ENCODE data around the gene ACP5.
A peak's percentile ranks its signal among the peaks of the same experiment; 100 is the strongest.

The ACP5 gene

DNA sequence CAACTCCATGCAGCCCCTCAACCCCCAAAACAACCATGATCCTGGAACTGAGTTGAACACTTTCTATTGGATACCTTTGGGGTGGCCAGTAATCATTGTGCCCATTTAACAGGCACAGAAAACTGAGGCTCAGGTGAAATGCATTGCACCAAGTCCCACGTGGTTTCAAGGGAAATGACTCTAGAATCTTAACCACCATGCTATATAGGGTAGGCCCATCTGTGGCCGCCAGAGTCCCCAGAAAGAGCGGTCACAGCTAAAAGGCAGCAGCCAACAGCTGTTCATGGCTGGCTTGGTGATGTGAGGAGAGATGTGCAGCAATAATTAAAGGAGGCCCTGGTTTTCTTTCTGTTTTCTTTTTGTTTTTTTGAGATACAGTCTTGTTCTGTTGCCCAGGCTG is 36.2 kb downstream of the ACP5 start:
- Histone ChIP-seq H3K4me3 (ENCODE audit: low read depth, low read length) (no peak overlapping the region), H3K4me1 (ENCODE audit: control insufficient read depth, insufficient read depth, low read length) (peaks cover 24% of the 10 kb centered on the region), H3K27me3 (ENCODE audit: control insufficient read depth, insufficient read depth, low read length) (no peaks in the 10 kb centered on the region), H3K36me3 (ENCODE audit: control insufficient read depth, insufficient read depth, low read length) (peaks cover 8% of the 10 kb centered on the region; the same call in 1 of the 2 replicates), H3K27ac (ENCODE audit: low read depth, low read length) (no peak overlapping the region), H3K9ac (ENCODE audit: low read length) (no peak overlapping the region), H3K9me3 (ENCODE audit: control insufficient read depth, insufficient read depth, low read depth, low read length) (no peaks in the 10 kb centered on the region)

DNA sequence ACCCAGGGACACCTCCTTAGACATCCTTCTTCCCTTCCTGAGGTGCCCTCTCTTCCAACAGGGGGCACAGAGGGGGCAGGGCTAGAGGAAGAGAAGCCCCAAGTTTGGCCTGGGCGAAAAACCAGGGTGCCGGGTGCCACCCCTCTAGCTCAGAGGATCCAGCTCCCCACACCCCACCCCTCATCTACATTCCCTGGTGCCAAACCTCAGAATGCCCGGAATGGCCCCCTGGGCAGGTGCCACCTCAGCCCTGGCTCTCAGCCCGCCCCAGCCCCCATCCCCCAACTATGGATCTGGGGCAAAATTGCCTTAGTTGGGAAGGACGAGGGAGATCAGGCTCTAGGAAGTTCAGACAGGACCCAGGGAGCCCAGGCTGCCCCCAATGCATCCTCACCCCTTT is 36.8 kb downstream of the ACP5 start:
- H3K27ac ChIP-seq (ENCODE audit: low read depth, low read length), result peak overlapping the region; percentile 81; the same call in 1 of the 2 replicates
- peaks cover 22% of the 10 kb centered on the region for H3K4me1 ChIP-seq (ENCODE audit: control insufficient read depth, insufficient read depth, low read length)
- no peaks in the 10 kb centered on the region for H3K9me3 ChIP-seq (ENCODE audit: control insufficient read depth, insufficient read depth, low read depth, low read length)
- H3K27me3 ChIP-seq (ENCODE audit: control insufficient read depth, insufficient read depth, low read length), result no peaks in the 10 kb centered on the region
- peaks cover 8% of the 10 kb centered on the region; the same call in 1 of the 2 replicates for H3K36me3 ChIP-seq (ENCODE audit: control insufficient read depth, insufficient read depth, low read length)
- H3K4me3 ChIP-seq (ENCODE audit: low read depth, low read length), result no peak overlapping the region
- H3K9ac ChIP-seq (ENCODE audit: low read length), result peak overlapping the region; percentile 76

DNA sequence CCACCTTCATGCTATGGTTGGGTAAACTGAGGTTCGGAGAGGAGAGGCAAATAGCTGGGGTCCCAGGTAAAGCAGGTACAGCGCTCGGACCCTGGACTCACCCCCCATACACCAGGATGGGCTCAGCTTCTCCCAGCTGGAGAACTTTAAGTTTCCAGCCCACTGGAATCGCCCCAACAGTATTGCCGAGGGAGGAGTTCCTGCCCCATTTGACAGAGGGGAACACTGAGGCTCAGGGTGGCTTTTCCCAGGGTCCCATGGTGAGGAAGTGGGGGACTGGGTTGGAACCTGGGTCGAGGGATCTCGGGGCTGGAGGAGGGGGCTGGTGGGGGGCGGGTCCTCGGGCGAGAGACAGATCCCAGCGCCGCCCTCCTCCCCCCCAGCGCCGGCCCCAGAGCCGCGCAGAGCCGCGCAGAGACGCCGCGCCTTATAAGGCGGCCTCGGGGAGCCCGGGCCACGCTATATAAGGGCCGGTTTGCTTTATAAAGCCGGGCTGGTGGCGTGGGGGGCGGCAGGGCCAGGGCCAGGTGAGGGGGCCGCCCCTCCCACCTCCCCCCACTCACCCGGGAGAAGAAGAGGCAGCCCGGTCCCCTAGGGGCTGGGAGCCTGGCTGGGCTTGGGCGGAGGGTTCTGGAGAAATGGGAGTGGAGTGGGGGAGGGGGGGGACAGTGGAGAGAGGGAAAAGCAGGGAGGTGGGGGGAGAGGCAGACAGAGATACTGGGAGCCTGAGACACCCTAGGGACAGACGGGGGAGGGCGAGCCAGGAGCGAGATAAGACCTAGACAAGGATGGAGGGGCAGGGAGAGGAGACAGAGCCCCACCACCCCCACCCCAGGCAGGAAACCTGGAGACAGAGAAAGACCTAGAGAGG is 37.7 kb downstream of the ACP5 start:
- H3K9ac ChIP-seq (ENCODE audit: low read length), result peak overlapping the region; percentile 83
- H3K4me3 ChIP-seq (ENCODE audit: low read depth, low read length), result peak overlapping the region; percentile 58
- H3K36me3 ChIP-seq (ENCODE audit: control insufficient read depth, insufficient read depth, low read length), result peaks cover 8% of the 10 kb centered on the region; the same call in 1 of the 2 replicates
- H3K9me3 ChIP-seq (ENCODE audit: control insufficient read depth, insufficient read depth, low read depth, low read length), result no peaks in the 10 kb centered on the region
- H3K4me1 ChIP-seq (ENCODE audit: control insufficient read depth, insufficient read depth, low read length), result peaks cover 24% of the 10 kb centered on the region
- H3K27ac ChIP-seq (ENCODE audit: low read depth, low read length), result peak overlapping the region; percentile 81; the same call in 1 of the 2 replicates
- H3K27me3 ChIP-seq (ENCODE audit: control insufficient read depth, insufficient read depth, low read length), result no peaks in the 10 kb centered on the region

DNA sequence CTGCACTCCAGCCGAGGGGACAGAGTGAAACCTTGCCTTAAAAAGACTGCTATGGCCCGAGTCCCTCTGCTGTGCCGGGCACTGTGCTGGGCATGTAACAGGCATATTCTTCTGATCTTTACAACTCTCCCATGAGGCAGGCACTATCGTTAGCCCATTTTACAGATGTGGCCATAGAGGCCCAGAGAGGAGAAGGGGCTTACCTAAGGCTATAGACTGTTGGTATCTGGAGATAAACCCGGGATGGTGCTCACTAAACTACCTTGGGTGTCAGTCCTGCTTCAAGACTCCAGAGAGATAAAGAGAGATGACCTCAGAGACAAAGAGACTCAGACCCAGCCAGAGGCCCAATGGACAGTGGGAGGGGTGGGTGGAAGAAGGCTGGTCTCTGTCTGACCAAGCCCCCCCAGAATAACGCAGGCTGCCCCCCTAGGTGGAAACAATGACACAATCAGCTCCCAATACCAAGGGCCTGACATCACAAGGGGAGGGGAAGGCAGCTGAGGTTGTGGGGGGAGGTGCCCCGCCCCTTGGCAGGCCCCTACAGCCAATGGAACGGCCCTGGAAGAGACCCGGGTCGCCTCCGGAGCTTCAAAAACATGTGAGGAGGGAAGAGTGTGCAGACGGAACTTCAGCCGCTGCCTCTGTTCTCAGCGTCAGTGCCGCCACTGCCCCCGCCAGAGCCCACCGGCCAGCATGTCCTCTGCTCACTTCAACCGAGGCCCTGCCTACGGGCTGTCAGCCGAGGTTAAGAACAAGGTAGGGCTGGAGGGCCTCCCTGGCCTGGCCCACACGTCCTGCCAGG is 39.0 kb downstream of the ACP5 start, which contains the start of gene CNN1:
TSS of gene CNN1 (plus strand) at position 620 of the 805 bp plus-strand sequence. CDS start at position 697, 77 bp downstream.
- peak within 1 kb of the TSS; percentile 27; the same call in 1 of the 2 replicates for H3K27ac ChIP-seq (ENCODE audit: low read depth, low read length)
- no peaks in the 10 kb centered on the region for H3K9me3 ChIP-seq (ENCODE audit: control insufficient read depth, insufficient read depth, low read depth, low read length)
- H3K36me3 ChIP-seq (ENCODE audit: control insufficient read depth, insufficient read depth, low read length), result peaks cover 4% of the 10 kb centered on the region; the same call in 1 of the 2 replicates
- H3K9ac ChIP-seq (ENCODE audit: low read length), result peak within 1 kb of the TSS; percentile 83
- H3K4me1 ChIP-seq (ENCODE audit: control insufficient read depth, insufficient read depth, low read length), result peaks cover 24% of the 10 kb centered on the region
- H3K27me3 ChIP-seq (ENCODE audit: control insufficient read depth, insufficient read depth, low read length), result no peaks in the 10 kb centered on the region
- peak within 1 kb of the TSS; percentile 58 for H3K4me3 ChIP-seq (ENCODE audit: low read depth, low read length)

DNA sequence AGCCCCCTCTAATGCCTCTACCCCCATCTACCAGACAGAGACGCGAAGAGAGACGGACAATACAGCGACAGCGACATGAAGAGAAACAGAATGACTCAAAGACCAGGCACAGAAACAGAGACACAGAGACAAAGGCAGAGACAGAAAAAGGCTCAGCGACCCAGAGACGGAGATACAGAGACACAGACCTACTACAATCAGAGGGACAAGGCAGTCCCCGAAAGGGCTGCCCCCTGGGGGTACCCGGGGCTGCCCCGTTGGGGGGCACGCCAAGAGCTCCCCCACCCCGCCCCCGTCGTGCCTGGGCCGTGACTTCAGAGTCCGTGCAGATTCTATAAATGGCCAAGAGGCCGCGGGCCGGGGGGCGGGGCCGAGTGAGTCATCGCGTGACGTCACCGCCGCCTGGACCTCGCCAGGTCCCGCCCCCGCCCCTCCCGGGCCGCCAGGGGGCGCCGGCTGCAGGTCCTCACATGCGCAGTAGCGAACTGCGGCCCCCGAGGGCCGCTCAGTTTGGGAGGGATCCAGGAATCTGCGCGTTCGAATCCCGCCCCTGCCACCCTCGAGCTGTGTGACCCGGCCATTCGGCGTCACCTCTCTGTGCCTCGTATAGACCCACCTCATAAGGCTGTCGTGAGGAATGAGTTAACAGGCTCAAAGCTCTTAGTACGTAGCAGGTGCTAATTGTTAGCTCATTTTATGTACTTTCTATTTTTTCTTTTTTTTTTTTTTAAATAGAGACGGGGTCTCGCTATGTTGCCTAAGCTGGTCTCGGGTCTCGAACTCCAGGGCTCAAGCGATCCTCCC is 41.5 kb downstream of the ACP5 start:
- Histone ChIP-seq H3K4me3 (ENCODE audit: low read depth, low read length) (peak overlapping the region; percentile 56), H3K4me1 (ENCODE audit: control insufficient read depth, insufficient read depth, low read length) (peaks cover 24% of the 10 kb centered on the region), H3K9ac (ENCODE audit: low read length) (peak overlapping the region; percentile 76), H3K27me3 (ENCODE audit: control insufficient read depth, insufficient read depth, low read length) (no peaks in the 10 kb centered on the region), H3K9me3 (ENCODE audit: control insufficient read depth, insufficient read depth, low read depth, low read length) (no peaks in the 10 kb centered on the region), H3K36me3 (ENCODE audit: control insufficient read depth, insufficient read depth, low read length) (no peaks in the 10 kb centered on the region), H3K27ac (ENCODE audit: low read depth, low read length) (peak overlapping the region; percentile 63; the same call in 1 of the 2 replicates)

DNA sequence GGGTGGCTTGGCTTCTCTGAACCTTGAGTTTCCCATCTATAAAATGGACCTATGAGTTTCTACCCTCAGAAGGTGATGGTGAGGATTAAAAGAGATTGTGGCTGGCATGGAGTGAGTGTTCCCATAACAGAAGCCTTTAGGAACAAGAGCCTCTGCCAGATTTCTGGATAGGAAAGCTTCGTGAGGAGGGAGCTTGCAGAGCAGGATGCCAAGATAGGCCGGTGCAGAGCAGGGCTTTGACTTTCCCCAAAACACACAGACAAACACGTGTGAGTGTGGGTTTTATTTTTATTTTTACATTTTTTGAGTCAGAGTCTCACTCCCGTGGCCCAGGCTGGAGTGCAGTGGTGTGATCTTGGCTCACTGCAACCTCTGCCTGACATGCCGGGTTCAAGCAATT is 42.5 kb downstream of the ACP5 start:
- peaks cover 18% of the 10 kb centered on the region for H3K4me1 ChIP-seq (ENCODE audit: control insufficient read depth, insufficient read depth, low read length)
- no peak overlapping the region for H3K4me3 ChIP-seq (ENCODE audit: low read depth, low read length)
- no peaks in the 10 kb centered on the region for H3K36me3 ChIP-seq (ENCODE audit: control insufficient read depth, insufficient read depth, low read length)
- no peaks in the 10 kb centered on the region for H3K9me3 ChIP-seq (ENCODE audit: control insufficient read depth, insufficient read depth, low read depth, low read length)
- H3K27ac ChIP-seq (ENCODE audit: low read depth, low read length), result no peak overlapping the region
- no peak overlapping the region for H3K9ac ChIP-seq (ENCODE audit: low read length)
- no peaks in the 10 kb centered on the region for H3K27me3 ChIP-seq (ENCODE audit: control insufficient read depth, insufficient read depth, low read length)

DNA sequence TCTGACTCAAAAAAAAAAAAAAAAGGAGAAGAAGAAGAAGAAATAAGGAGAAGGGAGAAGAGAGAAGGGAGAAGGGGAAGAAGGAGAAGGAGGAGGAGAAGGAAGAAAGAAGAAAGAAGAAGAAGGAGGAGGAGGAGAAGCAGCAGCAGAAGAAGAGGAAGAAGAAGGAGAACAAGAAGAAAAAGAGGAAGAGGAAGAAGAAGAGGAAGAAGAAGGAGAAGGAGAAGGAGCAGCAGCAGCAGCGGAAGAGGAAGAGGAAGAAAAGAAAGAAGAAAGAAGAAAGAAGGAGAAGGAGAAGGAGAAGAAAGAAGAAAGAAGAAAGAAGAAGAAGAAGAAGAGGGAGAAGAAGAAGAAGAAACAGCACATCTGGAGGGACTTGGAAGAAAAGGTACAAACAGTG is 42.9 kb downstream of the ACP5 start:
- Histone ChIP-seq H3K27me3 (ENCODE audit: control insufficient read depth, insufficient read depth, low read length) (no peaks in the 10 kb centered on the region), H3K9me3 (ENCODE audit: control insufficient read depth, insufficient read depth, low read depth, low read length) (no peaks in the 10 kb centered on the region), H3K9ac (ENCODE audit: low read length) (no peak overlapping the region), H3K4me1 (ENCODE audit: control insufficient read depth, insufficient read depth, low read length) (peaks cover 18% of the 10 kb centered on the region), H3K27ac (ENCODE audit: low read depth, low read length) (no peak overlapping the region), H3K4me3 (ENCODE audit: low read depth, low read length) (no peak overlapping the region), H3K36me3 (ENCODE audit: control insufficient read depth, insufficient read depth, low read length) (no peaks in the 10 kb centered on the region)

DNA sequence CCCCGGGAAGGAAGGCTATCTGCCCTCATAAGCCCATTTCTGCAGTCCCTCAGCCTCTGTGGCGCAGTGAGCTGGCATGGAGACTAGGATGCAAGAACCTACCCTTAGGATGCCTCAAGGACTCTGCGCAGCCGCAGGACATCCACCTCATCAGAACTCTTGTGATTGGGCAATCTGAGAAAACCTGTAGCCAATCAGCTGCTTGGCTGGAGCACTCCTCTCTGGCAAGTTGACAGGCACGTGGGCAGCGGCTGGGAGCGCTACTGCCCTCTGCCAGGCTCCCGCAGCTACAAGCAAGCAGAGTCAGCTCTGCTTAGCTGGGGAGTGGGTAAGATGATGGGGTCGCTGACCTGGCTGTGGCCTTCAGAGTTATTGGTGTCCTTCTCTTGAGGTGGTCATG is 47.0 kb downstream of the ACP5 start:
- Histone ChIP-seq H3K4me1 (ENCODE audit: control insufficient read depth, insufficient read depth, low read length) (peaks cover under 1% of the 10 kb centered on the region), H3K36me3 (ENCODE audit: control insufficient read depth, insufficient read depth, low read length) (no peaks in the 10 kb centered on the region), H3K4me3 (ENCODE audit: low read depth, low read length) (no peak overlapping the region), H3K27me3 (ENCODE audit: control insufficient read depth, insufficient read depth, low read length) (no peaks in the 10 kb centered on the region), H3K27ac (ENCODE audit: low read depth, low read length) (no peak overlapping the region), H3K9me3 (ENCODE audit: control insufficient read depth, insufficient read depth, low read depth, low read length) (no peaks in the 10 kb centered on the region), H3K9ac (ENCODE audit: low read length) (no peak overlapping the region)

DNA sequence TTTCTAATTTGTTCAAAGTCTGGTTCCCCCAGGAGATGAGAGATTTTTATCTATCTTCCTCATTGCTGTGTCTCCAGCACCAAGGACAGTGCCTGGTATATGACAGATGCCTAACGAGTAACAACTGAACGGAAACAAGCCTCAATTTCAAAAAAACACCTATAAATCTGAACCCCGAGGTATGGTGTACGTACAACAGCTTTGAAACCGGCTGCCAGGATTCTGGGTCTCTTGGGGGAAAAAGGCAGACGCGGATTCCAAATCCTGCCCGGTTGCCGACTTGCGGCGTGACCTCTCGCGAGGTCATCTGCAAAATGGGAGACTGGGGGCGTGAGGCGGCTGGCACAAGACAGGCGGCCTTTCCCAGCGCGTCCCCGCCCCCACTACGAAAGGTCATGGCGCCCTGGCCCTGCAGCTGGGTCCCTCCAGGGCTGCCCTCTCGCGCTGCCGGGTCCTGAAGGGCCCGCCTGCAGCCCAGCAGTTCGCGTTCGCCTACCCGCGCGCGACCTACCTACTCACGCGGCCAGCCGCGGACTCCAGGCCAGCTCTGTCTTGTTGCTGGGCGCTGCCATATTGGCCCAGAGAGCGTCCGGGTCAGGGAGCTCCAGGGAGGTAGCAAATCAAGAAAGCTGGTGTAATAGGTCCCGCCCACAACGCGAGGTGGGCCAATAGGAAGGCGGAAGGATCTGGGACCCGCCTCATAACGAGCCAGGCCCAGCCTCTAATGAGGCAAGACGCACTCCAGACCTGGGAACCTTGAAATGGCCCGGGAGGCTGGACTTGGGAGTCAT is 48.7 kb downstream of the ACP5 start, which contains the start of gene ECSIT:
TSS of gene ECSIT (minus strand) at position 584 of the 791 bp plus-strand sequence. CDS start 9,964 bp downstream, outside the sequence.
- no peaks in the 10 kb centered on the region for H3K9me3 ChIP-seq (ENCODE audit: control insufficient read depth, insufficient read depth, low read depth, low read length)
- H3K9ac ChIP-seq (ENCODE audit: low read length), result peak within 1 kb of the TSS; percentile 96
- H3K4me1 ChIP-seq (ENCODE audit: control insufficient read depth, insufficient read depth, low read length), result no peaks in the 10 kb centered on the region; the same call in 1 of the 2 replicates
- no peaks in the 10 kb centered on the region for H3K36me3 ChIP-seq (ENCODE audit: control insufficient read depth, insufficient read depth, low read length)
- peak within 1 kb of the TSS; percentile 92 for H3K4me3 ChIP-seq (ENCODE audit: low read depth, low read length)
- no peaks in the 10 kb centered on the region for H3K27me3 ChIP-seq (ENCODE audit: control insufficient read depth, insufficient read depth, low read length)
- H3K27ac ChIP-seq (ENCODE audit: low read depth, low read length), result peak within 1 kb of the TSS; percentile 95
